ENCODE results near the gene PCNX2. TPM values are rescaled to one million over a fixed set of nuclear protein-coding genes. Genes with fewer than 3 reads are reported as not detected.

The PCNX2 gene
- total and polyA plus RNA-seq, 2 of the 13 experiments (the other 11 are each of a cell fraction or from before 2014, with no cell fraction given): 0.11 to 0.42 TPM

DNA sequence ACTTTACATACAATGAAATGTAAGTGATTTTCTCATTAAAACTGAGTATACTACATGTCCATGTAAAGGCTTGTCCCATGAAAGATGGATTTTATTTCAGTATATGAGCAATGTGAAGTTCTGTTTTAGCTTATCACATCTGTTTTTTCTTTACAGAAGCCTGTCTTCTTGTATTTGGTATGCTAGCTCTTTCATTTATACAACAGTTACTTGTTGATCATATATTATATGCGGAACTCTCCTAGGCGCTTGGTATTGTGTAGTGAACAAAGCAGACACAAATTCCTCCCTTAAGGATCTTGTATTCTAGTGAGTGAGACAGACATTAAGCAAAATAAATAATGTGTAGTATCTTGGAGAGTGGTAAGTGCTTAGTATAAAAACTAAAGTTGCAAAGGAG, 42.6 kb upstream of the PCNX2 start:
- TF ChIP-seq DNMT1 (CRISPR knock-in tag; IDR thresholded peaks at IDR 0.05) (no peak), MIER2 (CRISPR knock-in tag; IDR thresholded peaks at IDR 0.05) (no peak), MYNN (CRISPR knock-in tag; IDR thresholded peaks at IDR 0.05; ENCODE audit: low read depth) (no peak), NR2C2 (CRISPR knock-in tag; IDR thresholded peaks at IDR 0.05; ENCODE audit: borderline replicate concordance) (no peak), ZKSCAN8 (CRISPR knock-in tag; IDR thresholded peaks at IDR 0.05; ENCODE audit: borderline replicate concordance) (no peak), SOX13 (IDR thresholded peaks at IDR 0.05) (no peak), SOX13 (CRISPR knock-in tag; conservative IDR thresholded peaks at IDR 0.05 in 1 of 2, IDR thresholded peaks at IDR 0.05 in 1 of 2) (no peak), MAFK (conservative IDR thresholded peaks at IDR 0.05 in 1 of 2, IDR thresholded peaks at IDR 0.05 in 1 of 2; ENCODE audit: low read length in 2 of 2) (no peak), EEA1 (CRISPR knock-in tag; IDR thresholded peaks at IDR 0.05; ENCODE audit: borderline replicate concordance) (no peak), KAT8 (CRISPR knock-in tag; IDR thresholded peaks at IDR 0.05) (no peak), ZNF883 (CRISPR knock-in tag; IDR thresholded peaks at IDR 0.05; ENCODE audit: not compliant biosample characterization) (no peak), ZNF292 (CRISPR knock-in tag; IDR thresholded peaks at IDR 0.05; ENCODE audit: borderline replicate concordance, low read depth) (no peak), CEBPB (IDR thresholded peaks at IDR 0.05; ENCODE audit: borderline replicate concordance, low read depth, low read length) (no peak), FOXJ3 (CRISPR knock-in tag; IDR thresholded peaks at IDR 0.05; ENCODE audit: borderline replicate concordance) (no peak), ZNF772 (CRISPR knock-in tag; IDR thresholded peaks at IDR 0.05) (no peak), RNF2 (conservative IDR thresholded peaks at IDR 0.05; ENCODE audit: low read depth) (no peak), ZNF274 (CRISPR knock-in tag; IDR thresholded peaks at IDR 0.05) (no peak), GABPA (IDR thresholded peaks at IDR 0.05; ENCODE audit: low read depth, low read length) (no peak), GABPA (CRISPR knock-in tag; IDR thresholded peaks at IDR 0.05; ENCODE audit: low read depth) (no peak)
- TF ChIP-seq, protein P1, sequence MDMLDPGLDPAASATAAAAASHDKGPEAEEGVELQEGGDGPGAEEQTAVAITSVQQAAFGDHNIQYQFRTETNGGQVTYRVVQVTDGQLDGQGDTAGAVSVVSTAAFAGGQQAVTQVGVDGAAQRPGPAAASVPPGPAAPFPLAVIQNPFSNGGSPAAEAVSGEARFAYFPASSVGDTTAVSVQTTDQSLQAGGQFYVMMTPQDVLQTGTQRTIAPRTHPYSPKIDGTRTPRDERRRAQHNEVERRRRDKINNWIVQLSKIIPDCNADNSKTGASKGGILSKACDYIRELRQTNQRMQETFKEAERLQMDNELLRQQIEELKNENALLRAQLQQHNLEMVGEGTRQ (IDR thresholded peaks at IDR 0.05; ENCODE audit: low read depth, low read length): no peak
- TF ChIP-seq, protein P1 (CRISPR knock-in tag; IDR thresholded peaks at IDR 0.05; ENCODE audit: borderline replicate concordance): no peak
- TF ChIP-seq, protein P2, sequence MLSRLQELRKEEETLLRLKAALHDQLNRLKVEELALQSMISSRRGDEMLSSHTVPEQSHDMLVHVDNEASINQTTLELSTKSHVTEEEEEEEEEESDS (CRISPR knock-in tag; IDR thresholded peaks at IDR 0.05; ENCODE audit: borderline replicate concordance): no peak
- FAIRE-seq (no peak), DNase-seq (ENCODE audit: low spot score) (no peak), ATAC-seq (no peak)
- Histone ChIP-seq H3K36me3 (replicated peaks in 1 of 2; ENCODE audit: control insufficient read depth in 1 of 2, insufficient read depth in 2 of 2, low read length in 2 of 2) (no peaks in the 10 kb centered on the region), H4K20me1 (ENCODE audit: insufficient read depth, low read length) (no peaks in the 10 kb centered on the region), H3K27me3 (ENCODE audit: control insufficient read depth in 1 of 2, insufficient read depth in 2 of 2, low read length in 2 of 2) (no peaks in the 10 kb centered on the region), H3K9ac (ENCODE audit: insufficient read depth, low read depth, low read length) (no peak overlapping the region), H3K9me3 (ENCODE audit: low read length) (no peaks in the 10 kb centered on the region), H3K4me1 (ENCODE audit: insufficient read depth, low read length) (no peaks in the 10 kb centered on the region), H3K4me2 (ENCODE audit: low read depth, low read length) (no peak overlapping the region), H2AFZ (ENCODE audit: low read length) (no peak overlapping the region), H3K79me2 (ENCODE audit: insufficient read depth, low read length) (no peaks in the 10 kb centered on the region), H3K4me3 (replicated peaks in 1 of 3; ENCODE audit: insufficient read depth in 1 of 3, low read depth in 2 of 3, low read length in 3 of 3) (no peak overlapping the region), H3K27ac (ENCODE audit: extremely low read length, insufficient read depth, low read length) (no peak overlapping the region)
- in situ Hi-C loops (cut with HindIII; ENCODE audit: extremely low pct_ligation_motif_present, low pct_unique_long_range_greater_than_20kb) (no loop called here), intact Hi-C loops (cut with micrococcal nuclease; ENCODE audit: unreplicated experiment) (no loop called here)
- ChIA-PET CTCF (ENCODE audit: low intra/inter-chr PET ratio, low total read pairs) (no interaction called here), POLR2A (no interaction called here)
- BruUV-seq (replicated peaks): no TSS peak
- 47% methylated on average over 2 of the region's 2 CpGs for WGBS (ENCODE audit: low lambda C conversion rate)
